Measurements from ENCODE around the gene GPBP1. TPM values are rescaled to one million over a fixed set of nuclear protein-coding genes. Genes with fewer than 3 reads are reported as not detected.

Gene GPBP1
- total and polyA plus RNA-seq, 9 of the 15 experiments (the other 6 are each of a cell fraction or from before 2014, with no cell fraction given): 31.0 to 109 (median 68.4) TPM

GRCh38 chr5:57303985-57304384, 130.1 kb downstream of the GPBP1 start:
- POLR2A ChIA-PET: no interaction called here
- H3K27ac ChIP-seq (ENCODE audit: extremely low read depth, low read depth, low read length): no peak overlapping the region
- H3K36me3 ChIP-seq (ENCODE audit: control insufficient read depth, insufficient read depth, low read length): no peaks in the 10 kb centered on the region
- ATAC-seq (0 out of 3 replicates have a peak, but pooled peaks have one; percentile 51), DNase-seq (ENCODE audit: extremely low read depth in 1 of 4, low spot score in 3 of 4) (peak in 1 of 4 experiments; percentile 6), FAIRE-seq (no peak)
- no peaks in the 10 kb centered on the region for H3K9me3 ChIP-seq (replicated peaks; ENCODE audit: control insufficient read depth, insufficient read depth, low read depth, low read length)
- H3K4me2 ChIP-seq (ENCODE audit: insufficient read depth, low read length): no peak overlapping the region
- H4K20me1 ChIP-seq (replicated peaks; ENCODE audit: control insufficient read depth, insufficient read depth, low read length): no peaks in the 10 kb centered on the region; the same call in 1 of the 2 replicates
- no TSS peak for BruUV-seq (replicated peaks)
- no peak overlapping the region for H2AFZ ChIP-seq (ENCODE audit: low read depth, low read length)
- WGBS (ENCODE audit: insufficient coverage, low coverage, missing lambda C conversion rate): 0% methylated on average over 3 of the region's 3 CpGs
- no peaks in the 10 kb centered on the region for H3K4me1 ChIP-seq (replicated peaks in 1 of 2; ENCODE audit: control insufficient read depth in 2 of 2, insufficient read depth in 2 of 2, low read length in 2 of 2)
- H3K9me1 ChIP-seq (ENCODE audit: control insufficient read depth, insufficient read depth, low read length): no peaks in the 10 kb centered on the region
- in situ Hi-C loops (cut with MboI): loop anchor here (25.0 kb wide), 1 partner anchor 1558 kb away; no protein-coding TSS in a partner anchor
- no peaks in the 10 kb centered on the region for H3K79me2 ChIP-seq (ENCODE audit: control insufficient read depth, insufficient read depth, low read length)
- intact Hi-C loops (cut with micrococcal nuclease): no loop called here
- H3K4me3 ChIP-seq: no peak overlapping the region
- CTCF ChIA-PET (ENCODE audit: low intra/inter-chr PET ratio): no interaction called here
- H3K9ac ChIP-seq (ENCODE audit: insufficient read depth in 1 of 2, low read depth in 2 of 2, low read length in 2 of 2): no peak overlapping the region
- TF ChIP-seq RAD21 (CRISPR knock-in tag; conservative IDR thresholded peaks at IDR 0.05 in 1 of 2, IDR thresholded peaks at IDR 0.05 in 1 of 2): peak in 1 of 2 experiments; percentile 15; a peak in 1 of 4 replicates
- TF ChIP-seq ZNF830 (CRISPR knock-in tag; IDR thresholded peaks at IDR 0.05): no peak
- H3K27me3 ChIP-seq (ENCODE audit: control insufficient read depth in 2 of 2, insufficient read depth in 2 of 2, low read length in 2 of 2): no peaks in the 10 kb centered on the region

DNA sequence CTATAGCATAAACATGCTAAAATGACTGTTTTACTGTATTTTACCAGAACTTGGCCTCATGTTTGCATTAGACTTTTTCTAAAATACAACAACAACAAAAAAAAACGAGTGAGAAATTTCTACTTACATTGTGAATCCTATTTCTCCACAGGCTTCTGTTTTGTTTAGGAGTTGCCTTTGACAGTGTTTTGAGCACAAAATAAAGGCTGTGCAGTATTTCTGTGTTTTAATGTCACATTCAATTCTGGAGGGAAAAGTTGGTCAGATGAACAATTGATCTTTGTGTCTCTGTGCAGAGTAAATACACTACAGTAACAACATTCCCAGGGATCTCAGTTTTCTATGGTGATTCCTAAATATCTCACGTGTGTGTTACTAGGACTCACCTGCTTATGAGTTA, 131.1 kb downstream of the GPBP1 start:
- Histone ChIP-seq H3K9me1 (ENCODE audit: control insufficient read depth, insufficient read depth, low read length) (no peaks in the 10 kb centered on the region), H4K20me1 (replicated peaks; ENCODE audit: control insufficient read depth, insufficient read depth, low read length) (no peaks in the 10 kb centered on the region; the same call in 1 of the 2 replicates), H3K79me2 (ENCODE audit: control insufficient read depth, insufficient read depth, low read length) (no peaks in the 10 kb centered on the region), H3K4me1 (replicated peaks in 1 of 2; ENCODE audit: control insufficient read depth in 2 of 2, insufficient read depth in 2 of 2, low read length in 2 of 2) (no peaks in the 10 kb centered on the region), H3K27ac (ENCODE audit: extremely low read depth, low read depth, low read length) (no peak overlapping the region), H3K9ac (ENCODE audit: insufficient read depth in 1 of 2, low read depth in 2 of 2, low read length in 2 of 2) (no peak overlapping the region), H3K9me3 (replicated peaks; ENCODE audit: control insufficient read depth, insufficient read depth, low read depth, low read length) (no peaks in the 10 kb centered on the region), H2AFZ (ENCODE audit: low read depth, low read length) (no peak overlapping the region), H3K4me3 (no peak overlapping the region), H3K36me3 (ENCODE audit: control insufficient read depth, insufficient read depth, low read length) (no peaks in the 10 kb centered on the region), H3K4me2 (ENCODE audit: insufficient read depth, low read length) (no peak overlapping the region), H3K27me3 (ENCODE audit: control insufficient read depth in 2 of 2, insufficient read depth in 2 of 2, low read length in 2 of 2) (no peaks in the 10 kb centered on the region)
- intact Hi-C loops (cut with micrococcal nuclease) (no loop called here), in situ Hi-C loops (cut with MboI) (loop anchor here (25.0 kb wide), 1 partner anchor 1557 kb away; no protein-coding TSS in a partner anchor)
- CTCF ChIA-PET (ENCODE audit: low intra/inter-chr PET ratio): interaction anchor here (0.7 kb wide), 1 partner anchor 108 kb away, joined by 4 read pairs; no protein-coding TSS in a partner anchor
- no TSS peak for BruUV-seq (replicated peaks)
- WGBS (ENCODE audit: insufficient coverage, low coverage, missing lambda C conversion rate): 0% methylated on average over 2 of the region's 2 CpGs
- POLR2A ChIA-PET: no interaction called here
- FAIRE-seq (no peak), ATAC-seq (no peak), DNase-seq (ENCODE audit: extremely low read depth in 1 of 4, low spot score in 3 of 4) (no peak)
- no peak for TF ChIP-seq ZNF274 (IDR thresholded peaks at IDR 0.05; ENCODE audit: borderline replicate concordance, low read depth, low read length)
- no peak for TF ChIP-seq TCF7L2 (IDR thresholded peaks at IDR 0.05; ENCODE audit: low read depth, low read length)
- TF ChIP-seq CREB5 (CRISPR knock-in tag; IDR thresholded peaks at IDR 0.05): no peak
- no peak for TF ChIP-seq FOXK1 (CRISPR knock-in tag; IDR thresholded peaks at IDR 0.05; ENCODE audit: borderline replicate concordance)
- no peak for TF ChIP-seq SP2 (IDR thresholded peaks at IDR 0.05; ENCODE audit: extremely low read depth, low read depth, low read length, poor library complexity, severe bottlenecking)
- TF ChIP-seq, protein P1, sequence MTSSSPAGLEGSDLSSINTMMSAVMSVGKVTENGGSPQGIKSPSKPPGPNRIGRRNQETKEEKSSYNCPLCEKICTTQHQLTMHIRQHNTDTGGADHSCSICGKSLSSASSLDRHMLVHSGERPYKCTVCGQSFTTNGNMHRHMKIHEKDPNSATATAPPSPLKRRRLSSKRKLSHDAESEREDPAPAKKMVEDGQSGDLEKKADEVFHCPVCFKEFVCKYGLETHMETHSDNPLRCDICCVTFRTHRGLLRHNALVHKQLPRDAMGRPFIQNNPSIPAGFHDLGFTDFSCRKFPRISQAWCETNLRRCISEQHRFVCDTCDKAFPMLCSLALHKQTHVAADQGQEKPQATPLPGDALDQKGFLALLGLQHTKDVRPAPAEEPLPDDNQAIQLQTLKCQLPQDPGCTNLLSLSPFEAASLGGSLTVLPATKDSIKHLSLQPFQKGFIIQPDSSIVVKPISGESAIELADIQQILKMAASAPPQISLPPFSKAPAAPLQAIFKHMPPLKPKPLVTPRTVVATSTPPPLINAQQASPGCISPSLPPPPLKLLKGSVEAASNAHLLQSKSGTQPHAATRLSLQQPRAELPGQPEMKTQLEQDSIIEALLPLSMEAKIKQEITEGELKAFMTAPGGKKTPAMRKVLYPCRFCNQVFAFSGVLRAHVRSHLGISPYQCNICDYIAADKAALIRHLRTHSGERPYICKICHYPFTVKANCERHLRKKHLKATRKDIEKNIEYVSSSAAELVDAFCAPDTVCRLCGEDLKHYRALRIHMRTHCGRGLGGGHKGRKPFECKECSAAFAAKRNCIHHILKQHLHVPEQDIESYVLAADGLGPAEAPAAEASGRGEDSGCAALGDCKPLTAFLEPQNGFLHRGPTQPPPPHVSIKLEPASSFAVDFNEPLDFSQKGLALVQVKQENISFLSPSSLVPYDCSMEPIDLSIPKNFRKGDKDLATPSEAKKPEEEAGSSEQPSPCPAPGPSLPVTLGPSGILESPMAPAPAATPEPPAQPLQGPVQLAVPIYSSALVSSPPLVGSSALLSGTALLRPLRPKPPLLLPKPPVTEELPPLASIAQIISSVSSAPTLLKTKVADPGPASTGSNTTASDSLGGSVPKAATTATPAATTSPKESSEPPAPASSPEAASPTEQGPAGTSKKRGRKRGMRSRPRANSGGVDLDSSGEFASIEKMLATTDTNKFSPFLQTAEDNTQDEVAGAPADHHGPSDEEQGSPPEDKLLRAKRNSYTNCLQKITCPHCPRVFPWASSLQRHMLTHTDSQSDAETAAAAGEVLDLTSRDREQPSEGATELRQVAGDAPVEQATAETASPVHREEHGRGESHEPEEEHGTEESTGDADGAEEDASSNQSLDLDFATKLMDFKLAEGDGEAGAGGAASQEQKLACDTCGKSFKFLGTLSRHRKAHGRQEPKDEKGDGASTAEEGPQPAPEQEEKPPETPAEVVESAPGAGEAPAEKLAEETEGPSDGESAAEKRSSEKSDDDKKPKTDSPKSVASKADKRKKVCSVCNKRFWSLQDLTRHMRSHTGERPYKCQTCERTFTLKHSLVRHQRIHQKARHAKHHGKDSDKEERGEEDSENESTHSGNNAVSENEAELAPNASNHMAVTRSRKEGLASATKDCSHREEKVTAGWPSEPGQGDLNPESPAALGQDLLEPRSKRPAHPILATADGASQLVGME (CRISPR knock-in tag; IDR thresholded peaks at IDR 0.05): no peak
